Measurements from ENCODE around the gene AAK1. TPM values are rescaled to one million over a fixed set of nuclear protein-coding genes. Genes with fewer than 3 reads are reported as not detected.

The AAK1 gene
- total and polyA plus RNA-seq, 2 of the 13 experiments (the other 11 are each of a cell fraction or from before 2014, with no cell fraction given): 9.8 to 10.3 TPM

DNA sequence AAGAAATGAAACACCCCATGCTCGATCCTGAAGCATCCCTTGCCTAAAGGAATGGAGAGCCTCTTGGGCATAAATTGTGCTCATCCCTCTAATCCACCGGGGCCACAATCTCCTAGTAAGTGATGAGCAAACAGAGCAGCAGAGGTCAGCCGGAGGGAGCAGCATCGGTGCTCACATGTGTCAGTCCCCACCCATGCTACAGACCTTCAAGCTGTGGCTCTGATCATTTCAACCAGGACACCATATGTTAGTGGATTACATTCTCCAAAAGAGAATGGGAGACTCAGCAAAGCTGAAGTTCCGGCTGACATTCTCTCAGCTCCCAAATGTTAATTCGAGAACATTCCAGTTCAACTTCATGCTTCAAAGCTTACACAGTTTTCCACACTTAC lies 75.6 kb downstream of the AAK1 start:
- TF ChIP-seq ZNF83 (CRISPR knock-in tag; IDR thresholded peaks at IDR 0.05; ENCODE audit: borderline replicate concordance): no peak
- no peak for TF ChIP-seq ZNF773 (CRISPR knock-in tag; IDR thresholded peaks at IDR 0.05; ENCODE audit: borderline replicate concordance)
- no peak for TF ChIP-seq PHB2 (IDR thresholded peaks at IDR 0.05; ENCODE audit: partially characterized antibody)
- TF ChIP-seq SIX4 (CRISPR knock-in tag; IDR thresholded peaks at IDR 0.05): no peak
- no peak for TF ChIP-seq ARNT (IDR thresholded peaks at IDR 0.05)
- no peak for TF ChIP-seq LCORL (IDR thresholded peaks at IDR 0.05)
- TF ChIP-seq LCORL (CRISPR knock-in tag; IDR thresholded peaks at IDR 0.05): no peak
- no peak for FAIRE-seq
- in situ Hi-C loops (cut with HindIII; ENCODE audit: extremely low pct_ligation_motif_present, low pct_unique_long_range_greater_than_20kb): loop anchor here (10.0 kb wide), 1 partner anchor 247 kb away; no protein-coding TSS in a partner anchor
- Histone ChIP-seq H3K9me3 (ENCODE audit: low read length) (no peaks in the 10 kb centered on the region), H3K27me3 (ENCODE audit: control insufficient read depth in 1 of 2, insufficient read depth in 2 of 2, low read length in 2 of 2) (no peaks in the 10 kb centered on the region), H3K79me2 (ENCODE audit: insufficient read depth, low read length) (no peaks in the 10 kb centered on the region), H4K20me1 (ENCODE audit: insufficient read depth, low read length) (peaks cover 5% of the 10 kb centered on the region; the same call in 1 of the 2 replicates), H3K36me3 (replicated peaks in 1 of 2; ENCODE audit: control insufficient read depth in 1 of 2, insufficient read depth in 2 of 2, low read length in 2 of 2) (no peaks in the 10 kb centered on the region), H3K9ac (ENCODE audit: insufficient read depth, low read depth, low read length) (no peak overlapping the region), H3K4me1 (ENCODE audit: insufficient read depth, low read length) (peaks cover 28% of the 10 kb centered on the region), H3K27ac (ENCODE audit: extremely low read length, insufficient read depth, low read length) (no peak overlapping the region), H3K4me3 (replicated peaks in 1 of 3; ENCODE audit: insufficient read depth in 1 of 3, low read depth in 2 of 3, low read length in 3 of 3) (no peak overlapping the region), H2AFZ (ENCODE audit: low read length) (no peak overlapping the region), H3K4me2 (ENCODE audit: low read depth, low read length) (no peak overlapping the region)
- peak; percentile 20; the same call in 2 of the 3 replicates for ATAC-seq
- intact Hi-C loops (cut with micrococcal nuclease; ENCODE audit: unreplicated experiment): loop anchor here (5.0 kb wide), 1 partner anchor 74 kb away; the partner anchor contains the start of gene AAK1
- BruUV-seq (replicated peaks): no TSS peak
- WGBS (ENCODE audit: low lambda C conversion rate): 70% methylated on average over 6 of the region's 6 CpGs
- CTCF ChIA-PET (ENCODE audit: low intra/inter-chr PET ratio, low total read pairs): no interaction called here
- no peak for DNase-seq (ENCODE audit: low spot score)
- POLR2A ChIA-PET: no interaction called here

DNA sequence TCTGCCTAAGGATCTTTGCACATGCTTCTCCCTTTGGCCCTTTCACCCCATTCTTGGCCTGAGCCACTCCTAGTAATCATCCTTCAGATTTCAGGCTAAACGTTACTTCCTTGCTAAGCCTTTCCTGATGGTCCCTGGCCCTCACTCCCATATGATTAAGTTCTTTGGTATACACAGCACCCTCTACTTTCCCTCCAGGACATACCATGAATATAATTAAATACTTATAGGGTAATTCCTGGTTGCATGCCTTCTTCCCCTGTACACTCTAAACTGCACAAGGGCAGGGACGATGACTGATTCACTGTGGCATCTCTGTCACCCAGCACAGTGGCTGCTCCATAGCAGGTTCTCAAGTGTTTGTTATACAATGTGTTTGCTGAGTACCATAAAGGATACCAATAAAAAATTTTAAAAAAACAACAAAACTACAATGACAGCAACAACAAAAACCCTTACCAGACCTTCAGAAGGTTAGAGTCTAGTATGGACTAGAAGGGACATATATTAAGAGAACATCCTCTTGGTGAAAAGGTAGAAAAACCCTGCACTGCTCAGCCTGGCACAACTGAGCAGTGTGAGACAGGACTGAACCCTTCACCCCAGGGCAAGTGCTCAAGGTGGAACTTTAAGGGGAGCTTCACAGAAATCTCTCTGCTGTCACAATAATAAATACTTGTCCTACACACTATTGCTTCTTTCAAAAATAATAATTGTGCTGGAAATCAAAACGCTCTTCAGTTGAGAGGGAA lies 76.2 kb downstream of the AAK1 start:
- no peak overlapping the region for H3K27ac ChIP-seq (ENCODE audit: extremely low read length, insufficient read depth, low read length)
- CTCF ChIA-PET (ENCODE audit: low intra/inter-chr PET ratio, low total read pairs): no interaction called here
- intact Hi-C loops (cut with micrococcal nuclease; ENCODE audit: unreplicated experiment): loop anchor here (5.0 kb wide), 1 partner anchor 75 kb away; the partner anchor contains the start of gene AAK1
- TF ChIP-seq GATAD2A (CRISPR knock-in tag; IDR thresholded peaks at IDR 0.05) (no peak), KDM5B (CRISPR knock-in tag; IDR thresholded peaks at IDR 0.05; ENCODE audit: borderline replicate concordance) (no peak), CBX5 (CRISPR knock-in tag; IDR thresholded peaks at IDR 0.05; ENCODE audit: borderline replicate concordance) (no peak), NCOA5 (CRISPR knock-in tag; IDR thresholded peaks at IDR 0.05) (no peak), RBM39 (IDR thresholded peaks at IDR 0.05; ENCODE audit: low read depth, low read length, poor library complexity, severe bottlenecking) (no peak), HOXA3 (CRISPR knock-in tag; IDR thresholded peaks at IDR 0.05) (no peak), SATB2 (CRISPR knock-in tag; IDR thresholded peaks at IDR 0.05) (no peak)
- TF ChIP-seq, protein P1, sequence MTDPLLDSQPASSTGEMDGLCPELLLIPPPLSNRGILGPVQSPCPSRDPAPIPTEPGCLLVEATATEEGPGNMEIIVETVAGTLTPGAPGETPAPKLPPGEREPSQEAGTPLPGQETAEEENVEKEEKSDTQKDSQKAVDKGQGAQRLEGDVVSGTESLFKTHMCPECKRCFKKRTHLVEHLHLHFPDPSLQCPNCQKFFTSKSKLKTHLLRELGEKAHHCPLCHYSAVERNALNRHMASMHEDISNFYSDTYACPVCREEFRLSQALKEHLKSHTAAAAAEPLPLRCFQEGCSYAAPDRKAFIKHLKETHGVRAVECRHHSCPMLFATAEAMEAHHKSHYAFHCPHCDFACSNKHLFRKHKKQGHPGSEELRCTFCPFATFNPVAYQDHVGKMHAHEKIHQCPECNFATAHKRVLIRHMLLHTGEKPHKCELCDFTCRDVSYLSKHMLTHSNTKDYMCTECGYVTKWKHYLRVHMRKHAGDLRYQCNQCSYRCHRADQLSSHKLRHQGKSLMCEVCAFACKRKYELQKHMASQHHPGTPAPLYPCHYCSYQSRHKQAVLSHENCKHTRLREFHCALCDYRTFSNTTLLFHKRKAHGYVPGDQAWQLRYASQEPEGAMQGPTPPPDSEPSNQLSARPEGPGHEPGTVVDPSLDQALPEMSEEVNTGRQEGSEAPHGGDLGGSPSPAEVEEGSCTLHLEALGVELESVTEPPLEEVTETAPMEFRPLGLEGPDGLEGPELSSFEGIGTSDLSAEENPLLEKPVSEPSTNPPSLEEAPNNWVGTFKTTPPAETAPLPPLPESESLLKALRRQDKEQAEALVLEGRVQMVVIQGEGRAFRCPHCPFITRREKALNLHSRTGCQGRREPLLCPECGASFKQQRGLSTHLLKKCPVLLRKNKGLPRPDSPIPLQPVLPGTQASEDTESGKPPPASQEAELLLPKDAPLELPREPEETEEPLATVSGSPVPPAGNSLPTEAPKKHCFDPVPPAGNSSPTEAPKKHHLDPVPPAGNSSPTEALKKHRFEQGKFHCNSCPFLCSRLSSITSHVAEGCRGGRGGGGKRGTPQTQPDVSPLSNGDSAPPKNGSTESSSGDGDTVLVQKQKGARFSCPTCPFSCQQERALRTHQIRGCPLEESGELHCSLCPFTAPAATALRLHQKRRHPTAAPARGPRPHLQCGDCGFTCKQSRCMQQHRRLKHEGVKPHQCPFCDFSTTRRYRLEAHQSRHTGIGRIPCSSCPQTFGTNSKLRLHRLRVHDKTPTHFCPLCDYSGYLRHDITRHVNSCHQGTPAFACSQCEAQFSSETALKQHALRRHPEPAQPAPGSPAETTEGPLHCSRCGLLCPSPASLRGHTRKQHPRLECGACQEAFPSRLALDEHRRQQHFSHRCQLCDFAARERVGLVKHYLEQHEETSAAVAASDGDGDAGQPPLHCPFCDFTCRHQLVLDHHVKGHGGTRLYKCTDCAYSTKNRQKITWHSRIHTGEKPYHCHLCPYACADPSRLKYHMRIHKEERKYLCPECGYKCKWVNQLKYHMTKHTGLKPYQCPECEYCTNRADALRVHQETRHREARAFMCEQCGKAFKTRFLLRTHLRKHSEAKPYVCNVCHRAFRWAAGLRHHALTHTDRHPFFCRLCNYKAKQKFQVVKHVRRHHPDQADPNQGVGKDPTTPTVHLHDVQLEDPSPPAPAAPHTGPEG (CRISPR knock-in tag; IDR thresholded peaks at IDR 0.05): no peak

More for the DNA sequence above, 76.2 kb downstream of the AAK1 start:
- DNase-seq (ENCODE audit: low spot score) (no peak), FAIRE-seq (no peak), ATAC-seq (no peak)
- in situ Hi-C loops (cut with HindIII; ENCODE audit: extremely low pct_ligation_motif_present, low pct_unique_long_range_greater_than_20kb): loop anchor here (10.0 kb wide), 1 partner anchor 247 kb away; no protein-coding TSS in a partner anchor
- POLR2A ChIA-PET: no interaction called here
- Histone ChIP-seq H3K4me3 (replicated peaks in 1 of 3; ENCODE audit: insufficient read depth in 1 of 3, low read depth in 2 of 3, low read length in 3 of 3) (no peak overlapping the region), H3K27me3 (ENCODE audit: control insufficient read depth in 1 of 2, insufficient read depth in 2 of 2, low read length in 2 of 2) (no peaks in the 10 kb centered on the region), H2AFZ (ENCODE audit: low read length) (no peak overlapping the region), H3K36me3 (replicated peaks in 1 of 2; ENCODE audit: control insufficient read depth in 1 of 2, insufficient read depth in 2 of 2, low read length in 2 of 2) (no peaks in the 10 kb centered on the region), H4K20me1 (ENCODE audit: insufficient read depth, low read length) (peaks cover 5% of the 10 kb centered on the region; the same call in 1 of the 2 replicates), H3K4me1 (ENCODE audit: insufficient read depth, low read length) (peaks cover 28% of the 10 kb centered on the region), H3K4me2 (ENCODE audit: low read depth, low read length) (no peak overlapping the region), H3K9ac (ENCODE audit: insufficient read depth, low read depth, low read length) (no peak overlapping the region), H3K9me3 (ENCODE audit: low read length) (no peaks in the 10 kb centered on the region), H3K79me2 (ENCODE audit: insufficient read depth, low read length) (no peaks in the 10 kb centered on the region)
- no TSS peak for BruUV-seq (replicated peaks)
- WGBS (ENCODE audit: low lambda C conversion rate): 94% methylated on average over 3 of the region's 3 CpGs
